ENCODE results near the gene PTPRK. TPM values are rescaled to one million over a fixed set of nuclear protein-coding genes. Genes with fewer than 3 reads are reported as not detected.

The PTPRK gene
- total RNA-seq, 4 donors from 2014 or later = 7.3 to 22.9 (median 13.0) TPM

- ATAC-seq (no peak), DNase-seq (no peak)
- no peaks in the 10 kb centered on the region for H3K4me1 ChIP-seq
- in situ Hi-C loops (cut with MboI; ENCODE audit: low sequenced_read_pairs in 4 of 4) = no loop called here
- H3K27ac ChIP-seq = no peak overlapping the region
- no peaks in the 10 kb centered on the region for H3K36me3 ChIP-seq
- H3K9me3 ChIP-seq = no peaks in the 10 kb centered on the region
- no peaks in the 10 kb centered on the region for H3K27me3 ChIP-seq
- no peak for TF ChIP-seq POLR2A (IDR thresholded peaks at IDR 0.05)
- no peak for TF ChIP-seq CTCF (IDR thresholded peaks at IDR 0.05 in 4 of 5, conservative IDR thresholded peaks at IDR 0.05 in 1 of 5)
- no peak overlapping the region for H3K4me3 ChIP-seq
- intact Hi-C loops (cut with DNase I; ENCODE audit: low total_unique reads) = no loop called here
Observed at GRCh38 chr6:128376952-128377503, 143.4 kb downstream of the PTPRK start.

GRCh38 chr6:128371136-128371535 lies 149.3 kb downstream of the PTPRK start:
- no peak for ATAC-seq
- no peak overlapping the region for H3K27ac ChIP-seq
- H3K36me3 ChIP-seq = no peaks in the 10 kb centered on the region
- no peak for DNase-seq
- no peak overlapping the region for H3K4me3 ChIP-seq
- in situ Hi-C loops (cut with MboI; ENCODE audit: low sequenced_read_pairs in 4 of 4) (no loop called here), intact Hi-C loops (cut with DNase I; ENCODE audit: low total_unique reads) (no loop called here)
- peaks cover 4 to 17% of the 10 kb centered on the region in 2 donors for H3K4me1 ChIP-seq
- H3K9me3 ChIP-seq = no peaks in the 10 kb centered on the region
- TF ChIP-seq CTCF (IDR thresholded peaks at IDR 0.05 in 4 of 5, conservative IDR thresholded peaks at IDR 0.05 in 1 of 5) = no peak
- no peak for TF ChIP-seq POLR2A (IDR thresholded peaks at IDR 0.05)
- H3K27me3 ChIP-seq = no peaks in the 10 kb centered on the region

GRCh38 chr6:128370072-128370471 lies 150.3 kb downstream of the PTPRK start:
- Histone ChIP-seq H3K4me1 (peaks cover 4 to 17% of the 10 kb centered on the region in 2 donors), H3K27me3 (no peaks in the 10 kb centered on the region), H3K27ac (no peak overlapping the region), H3K9me3 (no peaks in the 10 kb centered on the region), H3K4me3 (no peak overlapping the region), H3K36me3 (no peaks in the 10 kb centered on the region)
- no peak for ATAC-seq
- in situ Hi-C loops (cut with MboI; ENCODE audit: low sequenced_read_pairs in 4 of 4) = no loop called here
- no peak for DNase-seq
- TF ChIP-seq POLR2A (IDR thresholded peaks at IDR 0.05) = no peak
- TF ChIP-seq CTCF (IDR thresholded peaks at IDR 0.05 in 4 of 5, conservative IDR thresholded peaks at IDR 0.05 in 1 of 5) = no peak
- intact Hi-C loops (cut with DNase I; ENCODE audit: low total_unique reads) = no loop called here

GRCh38 chr6:128368213-128368944 lies 152.0 kb downstream of the PTPRK start:
- no peak for TF ChIP-seq CTCF (IDR thresholded peaks at IDR 0.05 in 4 of 5, conservative IDR thresholded peaks at IDR 0.05 in 1 of 5)
- TF ChIP-seq POLR2A (IDR thresholded peaks at IDR 0.05) = no peak
- intact Hi-C loops (cut with DNase I; ENCODE audit: low total_unique reads) (no loop called here), in situ Hi-C loops (cut with MboI; ENCODE audit: low sequenced_read_pairs in 4 of 4) (no loop called here)
- no peak overlapping the region for H3K27ac ChIP-seq
- H3K4me1 ChIP-seq = peaks cover 4 to 17% of the 10 kb centered on the region in 2 donors
- no peak overlapping the region for H3K4me3 ChIP-seq
- H3K36me3 ChIP-seq = no peaks in the 10 kb centered on the region
- no peaks in the 10 kb centered on the region for H3K27me3 ChIP-seq
- ATAC-seq = no peak
- no peaks in the 10 kb centered on the region for H3K9me3 ChIP-seq
- DNase-seq = no peak
